Stimulated activated CD8-positive, alpha-beta memory T cell treated with anti-CD3 and anti-CD28 coated beads, Interleukin-15, amount 100 ng/mL, for 1 hour (primary cell): ENCODE measurements around the gene AK9.

Source experiments
- DNase-seq: peaks from one replicate; pipeline ENCODE4 v3.0.0-alpha.2; 2020; ENCODE audit warnings: low read depth

The AK9 gene

GRCh38 chr6:109456710-109457561 is 234.1 kb downstream of the AK9 start:
- no peak for DNase-seq

GRCh38 chr6:109456111-109456583 is 234.9 kb downstream of the AK9 start:
- DNase-seq, result no peak

GRCh38 chr6:109455437-109456110 is 235.4 kb downstream of the AK9 start, which contains the start of gene MICAL1:
Gene MICAL1, minus strand, starts transcription at chr6:109455772. Its CDS starts 1,576 bp downstream, at chr6:109454196.
- peak; percentile 35 for DNase-seq

- DNase-seq, result peak; percentile 41
These were observed 236.2 kb downstream of the AK9 start for GRCh38 chr6:109454496-109455436.

- no peak for DNase-seq
These were observed 237.2 kb downstream of the AK9 start for GRCh38 chr6:109453594-109454495.

- no peak for DNase-seq
These were observed 237.8 kb downstream of the AK9 start for GRCh38 chr6:109453156-109453555.

- DNase-seq, result no peak
These were observed 238.8 kb downstream of the AK9 start for GRCh38 chr6:109452181-109452580.

GRCh38 chr6:109451376-109451775 is 239.6 kb downstream of the AK9 start:
- no peak for DNase-seq

- no peak for DNase-seq
These were observed 240.2 kb downstream of the AK9 start for GRCh38 chr6:109450801-109451200.

- DNase-seq, result no peak
These were observed 241.0 kb downstream of the AK9 start for GRCh38 chr6:109449795-109450673.

- DNase-seq, result no peak
These were observed 241.8 kb downstream of the AK9 start for GRCh38 chr6:109449064-109449794.

GRCh38 chr6:109448615-109449014 is 242.4 kb downstream of the AK9 start:
- no peak for DNase-seq

- no peak for DNase-seq
These were observed 243.0 kb downstream of the AK9 start for GRCh38 chr6:109447878-109448555.

GRCh38 chr6:109447087-109447486 is 243.9 kb downstream of the AK9 start:
- DNase-seq, result no peak

GRCh38 chr6:109446541-109446940 is 244.5 kb downstream of the AK9 start:
- no peak for DNase-seq

- no peak for DNase-seq
These were observed 244.9 kb downstream of the AK9 start for GRCh38 chr6:109446072-109446471.

- no peak for DNase-seq
These were observed 245.6 kb downstream of the AK9 start for GRCh38 chr6:109445382-109445781.

GRCh38 chr6:109443425-109443950 is 247.5 kb downstream of the AK9 start:
- no peak for DNase-seq
